HUES48 (cell line): ENCODE results near the gene RDH12.

ENCODE experiments used
- H3K27ac ChIP-seq: one replicate; pipeline ENCODE4 v1.7.0; 2013; ENCODE audit warnings: low read depth, low read length, inconsistent platforms
- H3K27me3 ChIP-seq: 2 replicates; pipeline ENCODE4 v1.6.1; 2013; ENCODE audit warnings: mild to moderate bottlenecking, low read length; ENCODE audit not compliant: control insufficient read depth, insufficient read depth
- H3K36me3 ChIP-seq: 2 replicates; pipeline ENCODE4 v1.6.1; 2013; ENCODE audit warnings: low read length; ENCODE audit not compliant: control insufficient read depth, insufficient read depth
- H3K4me1 ChIP-seq: 2 replicates; pipeline ENCODE4 v1.6.1; 2013; ENCODE audit warnings: mild to moderate bottlenecking, low read length; ENCODE audit not compliant: control insufficient read depth, insufficient read depth
- H3K4me3 ChIP-seq: 2 replicates; pipeline ENCODE4 v1.5.1; 2013; ENCODE audit warnings: mild to moderate bottlenecking, low read depth, low read length
- H3K9ac ChIP-seq: 2 replicates; pipeline ENCODE4 v1.6.1; 2013; ENCODE audit warnings: mild to moderate bottlenecking, low read depth, low read length, moderate library complexity
- H3K9me3 ChIP-seq: 2 replicates; pipeline ENCODE4 v1.6.1; 2013; ENCODE audit warnings: low read length; ENCODE audit not compliant: control insufficient read depth, insufficient read depth

RDH12 gene

GRCh38 chr14:67746927-67747326 is 45.2 kb downstream of the RDH12 start:
- H3K36me3 ChIP-seq, result peaks cover 46% of the 10 kb centered on the region
- no peaks in the 10 kb centered on the region for H3K9me3 ChIP-seq
- H3K9ac ChIP-seq, result no peak overlapping the region
- H3K4me3 ChIP-seq, result no peak overlapping the region
- no peaks in the 10 kb centered on the region for H3K4me1 ChIP-seq
- no peak overlapping the region for H3K27ac ChIP-seq
- no peaks in the 10 kb centered on the region for H3K27me3 ChIP-seq

- Histone ChIP-seq H3K36me3 (peaks cover 59% of the 10 kb centered on the region), H3K27ac (no peak overlapping the region), H3K9ac (no peak overlapping the region), H3K4me1 (no peaks in the 10 kb centered on the region), H3K27me3 (no peaks in the 10 kb centered on the region), H3K4me3 (no peak overlapping the region), H3K9me3 (no peaks in the 10 kb centered on the region)
These were observed 46.6 kb downstream of the RDH12 start for GRCh38 chr14:67748312-67748711.

GRCh38 chr14:67749341-67750084 is 47.8 kb downstream of the RDH12 start:
- no peak overlapping the region for H3K9ac ChIP-seq
- H3K27me3 ChIP-seq, result no peaks in the 10 kb centered on the region
- no peak overlapping the region for H3K4me3 ChIP-seq
- no peaks in the 10 kb centered on the region for H3K9me3 ChIP-seq
- H3K36me3 ChIP-seq, result peaks cover 71% of the 10 kb centered on the region
- H3K4me1 ChIP-seq, result no peaks in the 10 kb centered on the region
- H3K27ac ChIP-seq, result no peak overlapping the region

DNA sequence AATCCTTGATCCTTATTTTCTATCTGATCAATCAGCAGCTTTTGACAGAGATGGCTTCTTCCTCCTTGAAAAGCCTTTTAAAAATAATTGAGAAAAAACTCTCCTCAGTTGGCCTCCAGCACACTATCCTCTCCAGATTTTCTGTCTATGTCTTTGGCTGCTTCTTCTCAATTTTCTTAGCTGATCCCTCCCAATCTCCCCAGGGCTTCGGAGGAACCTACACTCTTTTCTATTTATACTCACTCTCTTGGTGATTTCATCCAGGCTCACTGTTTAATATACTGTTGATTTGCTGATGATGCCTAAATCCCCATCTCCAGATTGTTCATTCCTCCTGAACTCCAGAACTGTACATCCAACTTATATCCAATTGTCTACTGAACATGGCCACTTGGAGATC is 54.8 kb downstream of the RDH12 start:
- Histone ChIP-seq H3K4me3 (no peak overlapping the region), H3K9ac (no peak overlapping the region), H3K36me3 (peaks cover 65% of the 10 kb centered on the region), H3K4me1 (no peaks in the 10 kb centered on the region), H3K27me3 (no peaks in the 10 kb centered on the region), H3K9me3 (no peaks in the 10 kb centered on the region), H3K27ac (no peak overlapping the region)

- Histone ChIP-seq H3K4me3 (no peak overlapping the region), H3K36me3 (peaks cover 65% of the 10 kb centered on the region), H3K27me3 (no peaks in the 10 kb centered on the region), H3K9ac (no peak overlapping the region), H3K27ac (no peak overlapping the region), H3K9me3 (no peaks in the 10 kb centered on the region), H3K4me1 (no peaks in the 10 kb centered on the region)
These were observed 55.5 kb downstream of the RDH12 start for GRCh38 chr14:67757175-67757574.

GRCh38 chr14:67759916-67760315 is 58.2 kb downstream of the RDH12 start:
- no peak overlapping the region for H3K4me3 ChIP-seq
- H3K9me3 ChIP-seq, result no peaks in the 10 kb centered on the region
- H3K9ac ChIP-seq, result no peak overlapping the region
- no peaks in the 10 kb centered on the region for H3K27me3 ChIP-seq
- peaks cover 63% of the 10 kb centered on the region for H3K36me3 ChIP-seq
- no peaks in the 10 kb centered on the region for H3K4me1 ChIP-seq
- H3K27ac ChIP-seq, result no peak overlapping the region

DNA sequence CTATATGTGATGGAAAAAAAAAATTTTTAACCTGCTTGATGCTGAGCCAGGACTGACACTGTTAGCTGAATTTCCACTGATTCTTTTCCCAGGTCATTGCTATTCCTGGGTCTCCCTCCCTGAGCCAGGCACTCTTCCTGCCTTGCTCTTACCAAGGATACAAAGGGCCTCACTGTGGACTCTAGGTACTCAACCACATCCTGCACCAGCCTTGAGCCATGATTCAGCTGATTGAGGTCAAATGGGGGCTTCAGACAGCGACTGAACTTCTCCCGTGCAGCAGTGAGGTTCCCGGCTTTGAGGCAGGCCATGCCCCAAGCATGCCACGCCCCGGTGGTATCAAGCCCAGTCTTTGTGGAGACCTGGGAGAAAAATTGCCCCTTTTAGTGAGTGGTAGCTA is 60.4 kb downstream of the RDH12 start:
- Histone ChIP-seq H3K4me1 (no peaks in the 10 kb centered on the region), H3K36me3 (peaks cover 72% of the 10 kb centered on the region), H3K9me3 (no peaks in the 10 kb centered on the region), H3K4me3 (no peak overlapping the region), H3K9ac (no peak overlapping the region), H3K27me3 (no peaks in the 10 kb centered on the region), H3K27ac (no peak overlapping the region)

- H3K4me1 ChIP-seq, result no peaks in the 10 kb centered on the region
- no peak overlapping the region for H3K4me3 ChIP-seq
- H3K9ac ChIP-seq, result no peak overlapping the region
- H3K36me3 ChIP-seq, result peaks cover 84% of the 10 kb centered on the region
- no peak overlapping the region for H3K27ac ChIP-seq
- no peaks in the 10 kb centered on the region for H3K9me3 ChIP-seq
- no peaks in the 10 kb centered on the region for H3K27me3 ChIP-seq
These were observed 61.6 kb downstream of the RDH12 start for GRCh38 chr14:67763158-67763822.

- Histone ChIP-seq H3K4me1 (no peaks in the 10 kb centered on the region), H3K27me3 (no peaks in the 10 kb centered on the region), H3K4me3 (no peak overlapping the region), H3K9ac (no peak overlapping the region), H3K27ac (no peak overlapping the region), H3K9me3 (no peaks in the 10 kb centered on the region), H3K36me3 (peaks cover 96% of the 10 kb centered on the region)
These were observed 62.8 kb downstream of the RDH12 start for GRCh38 chr14:67764496-67764895.

DNA sequence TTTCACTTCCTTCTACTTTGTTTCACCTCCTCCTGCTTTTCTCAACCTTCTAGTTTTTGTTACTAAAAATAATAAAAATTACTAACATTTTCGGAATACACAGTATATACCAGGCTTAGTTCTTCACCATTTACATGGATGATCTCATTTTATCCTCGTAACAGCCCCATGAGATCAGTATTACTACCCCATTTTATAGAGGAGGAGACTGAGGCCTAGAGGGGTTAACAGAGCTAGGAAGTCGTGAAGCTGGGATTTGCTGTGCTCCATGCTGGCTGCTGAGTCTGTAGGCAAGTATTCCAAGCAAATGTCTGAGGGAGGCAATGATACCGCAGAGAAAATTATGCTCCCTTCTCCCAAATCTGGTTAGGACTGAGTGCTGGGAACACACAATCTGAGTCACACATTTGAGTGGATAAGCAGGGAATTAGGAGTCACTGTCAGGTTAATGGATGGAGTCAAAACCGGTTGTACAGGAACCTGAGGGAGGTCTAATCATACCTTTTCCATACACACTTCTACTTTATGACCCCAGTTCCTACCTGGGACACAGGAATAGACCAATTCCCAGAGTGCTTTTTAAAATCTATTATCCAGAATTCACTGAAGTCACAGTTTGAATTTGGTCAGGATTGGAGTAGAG is 63.6 kb downstream of the RDH12 start:
- no peak overlapping the region for H3K9ac ChIP-seq
- no peak overlapping the region for H3K4me3 ChIP-seq
- no peaks in the 10 kb centered on the region for H3K9me3 ChIP-seq
- no peaks in the 10 kb centered on the region for H3K4me1 ChIP-seq
- no peak overlapping the region for H3K27ac ChIP-seq
- H3K27me3 ChIP-seq, result no peaks in the 10 kb centered on the region
- H3K36me3 ChIP-seq, result peaks cover 95% of the 10 kb centered on the region

DNA sequence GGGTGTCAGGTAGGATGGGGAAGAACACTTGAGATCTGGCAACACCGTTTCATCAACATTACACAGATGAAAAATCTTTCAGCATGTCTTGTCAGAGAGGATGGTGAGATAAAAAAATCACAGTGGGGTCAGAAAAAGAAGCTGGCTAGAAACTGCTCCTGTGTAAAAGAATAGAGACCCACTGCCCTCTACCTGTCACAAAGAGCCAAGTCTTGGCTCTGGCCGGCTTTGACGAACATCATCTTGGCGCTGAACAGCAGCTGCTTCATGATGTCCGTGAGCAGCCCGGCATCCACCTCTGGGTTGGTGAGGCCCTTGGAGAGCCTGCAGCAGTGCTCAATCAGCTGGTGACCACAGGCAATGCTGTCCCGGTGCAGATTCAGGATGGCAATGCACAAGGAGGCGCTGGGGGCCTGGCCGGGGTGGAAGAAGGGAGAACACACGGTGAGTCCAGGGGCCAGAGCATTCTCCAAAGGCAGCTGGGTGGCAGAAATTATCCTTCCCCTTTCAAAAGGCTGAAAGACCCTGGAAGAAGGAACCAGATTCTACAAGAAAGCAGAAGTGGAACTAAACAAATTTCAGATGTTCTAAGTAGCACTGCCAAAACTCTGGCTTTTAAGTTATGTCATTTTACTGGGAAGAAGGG is 64.5 kb downstream of the RDH12 start:
- no peak overlapping the region for H3K27ac ChIP-seq

More for the DNA sequence above, 64.5 kb downstream of the RDH12 start:
- H3K36me3 ChIP-seq, result peaks cover 95% of the 10 kb centered on the region
- no peak overlapping the region for H3K9ac ChIP-seq
- no peaks in the 10 kb centered on the region for H3K4me1 ChIP-seq
- H3K27me3 ChIP-seq, result no peaks in the 10 kb centered on the region
- no peak overlapping the region for H3K4me3 ChIP-seq
- H3K9me3 ChIP-seq, result no peaks in the 10 kb centered on the region
